ENCODE results near the gene RASGRF1.

GRCh38 chr15:79035814-79036213 lies 54.8 kb downstream of the RASGRF1 start:
- TF ChIP-seq CTCF (conservative IDR thresholded peaks at IDR 0.05; ENCODE audit: low read length) (no peak), EZH2phosphoT487 (IDR thresholded peaks at IDR 0.05; ENCODE audit: borderline replicate concordance) (no peak)
